Activated naive CD4-positive, alpha-beta T cell (primary cell): ENCODE data around the gene RNF7.
"Not testable (repeated sequence)": the region's sequence is repeated elsewhere in the genome, so short reads cannot be mapped to it uniquely, and the experiment has no call there.

ENCODE experiments used
- DNase-seq, 4 experiments: peaks; one replicate each; lab custom pipeline; 2025; lab: John Stamatoyannopoulos, UW

Gene RNF7

GRCh38 chr3:141782386-141782932, 44.4 kb downstream of the RNF7 start:
- no peak for DNase-seq

GRCh38 chr3:141783632-141784031, 45.5 kb downstream of the RNF7 start:
- no peak for DNase-seq

GRCh38 chr3:141784096-141784495, 46.0 kb downstream of the RNF7 start:
- no peak for DNase-seq

DNA sequence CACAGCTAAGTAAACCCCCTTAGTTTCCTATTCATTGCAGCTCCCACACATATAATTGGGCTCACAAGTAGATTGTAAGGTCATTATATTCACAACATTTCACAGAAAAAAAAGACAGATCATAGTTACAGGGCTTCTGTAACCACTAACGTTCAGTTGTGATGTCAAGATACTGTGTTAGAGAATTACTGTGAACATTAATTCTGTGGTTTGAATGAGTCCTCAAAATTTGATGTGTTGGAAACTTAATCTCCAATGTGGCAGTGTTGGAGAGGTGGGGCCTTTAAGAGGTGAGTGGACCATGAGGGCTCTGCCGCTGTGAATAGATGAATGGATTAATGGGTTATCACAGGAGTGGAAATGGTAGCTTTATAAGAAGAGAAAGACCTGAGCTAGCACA, 46.4 kb downstream of the RNF7 start:
- no peak for DNase-seq

- no peak for DNase-seq
Measured at GRCh38 chr3:141788149-141788548, 50.1 kb downstream of the RNF7 start.

- not testable (repeated sequence) for DNase-seq
Measured at GRCh38 chr3:141788750-141789149, 50.7 kb downstream of the RNF7 start.

DNA sequence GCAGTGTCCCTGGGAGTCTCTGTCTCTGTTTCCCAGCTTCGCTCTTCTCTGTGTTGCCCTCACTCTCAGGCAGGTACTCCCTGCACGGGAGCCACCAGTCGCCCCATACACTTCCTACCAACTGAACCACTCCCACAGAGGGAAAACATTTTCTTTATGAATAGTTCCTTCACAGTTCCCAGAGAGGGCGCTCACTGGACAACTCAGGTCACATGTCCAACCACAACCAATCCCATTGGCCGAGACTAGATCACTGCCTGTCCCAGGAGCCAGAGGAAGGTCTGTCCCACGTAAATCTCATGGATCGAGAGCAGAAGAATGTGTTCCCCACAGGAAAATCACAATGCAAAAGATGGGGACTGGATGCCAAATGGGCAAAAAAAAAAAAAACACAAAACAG, 51.2 kb downstream of the RNF7 start:
- no peak for DNase-seq

- DNase-seq, result no peak
Measured at GRCh38 chr3:141790171-141790570, 52.1 kb downstream of the RNF7 start.

DNA sequence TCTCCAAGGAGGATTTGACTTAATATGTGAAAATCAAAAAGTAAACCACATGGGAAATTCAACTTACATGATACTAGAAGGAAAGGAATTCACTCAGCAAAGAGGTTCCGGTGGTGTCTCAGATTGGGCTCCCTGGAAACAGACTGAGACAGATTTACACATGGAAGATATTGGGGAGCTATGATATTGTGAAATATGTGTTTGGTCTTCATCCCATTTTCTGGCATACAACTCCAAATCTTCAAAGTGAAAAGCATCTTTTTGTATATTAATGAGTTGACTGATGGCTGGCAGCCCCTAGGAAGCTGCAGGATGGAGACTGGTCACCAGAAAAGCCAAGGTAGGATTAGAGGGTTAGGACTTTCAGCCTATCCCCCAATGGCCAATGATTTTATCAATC, 54.4 kb downstream of the RNF7 start:
- no peak for DNase-seq

- no peak for DNase-seq
Measured at GRCh38 chr3:141793476-141794260, 55.6 kb downstream of the RNF7 start.

- no peak for DNase-seq
Measured at GRCh38 chr3:141795276-141795675, 57.2 kb downstream of the RNF7 start.

DNA sequence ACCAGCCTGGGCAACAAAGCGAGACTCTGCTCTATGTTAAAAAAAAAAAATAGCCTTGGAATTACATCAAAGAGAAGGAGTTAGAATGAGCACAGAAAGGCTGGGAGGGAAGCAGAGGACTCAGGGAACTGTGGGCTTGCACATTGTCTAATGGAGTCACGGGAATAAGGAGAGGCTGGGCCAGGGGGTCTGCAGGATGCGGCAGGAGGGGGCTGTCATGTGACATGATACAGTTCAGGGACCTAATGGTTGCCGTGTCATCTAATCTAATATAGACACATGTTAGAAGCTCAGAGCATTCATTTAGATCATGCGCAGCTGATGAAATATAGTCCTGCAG, 57.6 kb downstream of the RNF7 start:
- DNase-seq, result no peak

GRCh38 chr3:141796081-141796888, 58.2 kb downstream of the RNF7 start:
- DNase-seq, result peak; percentile 7 to 35 (median 24)
